Activated T-helper 9 cell treated with anti-CD3 and anti-CD28 coated beads, Interleukin-2, amount 50 U/mL, for 16 hours (primary cell): ENCODE data around the gene C11orf68.

Experiments used
- DNase-seq: peaks from one replicate; pipeline ENCODE4 v3.0.0-alpha.2; 2020; ENCODE audit warnings: low read depth

The C11orf68 gene

GRCh38 chr11:65944191-65944590, 25.3 kb upstream of the C11orf68 start:
- no peak for DNase-seq

DNA sequence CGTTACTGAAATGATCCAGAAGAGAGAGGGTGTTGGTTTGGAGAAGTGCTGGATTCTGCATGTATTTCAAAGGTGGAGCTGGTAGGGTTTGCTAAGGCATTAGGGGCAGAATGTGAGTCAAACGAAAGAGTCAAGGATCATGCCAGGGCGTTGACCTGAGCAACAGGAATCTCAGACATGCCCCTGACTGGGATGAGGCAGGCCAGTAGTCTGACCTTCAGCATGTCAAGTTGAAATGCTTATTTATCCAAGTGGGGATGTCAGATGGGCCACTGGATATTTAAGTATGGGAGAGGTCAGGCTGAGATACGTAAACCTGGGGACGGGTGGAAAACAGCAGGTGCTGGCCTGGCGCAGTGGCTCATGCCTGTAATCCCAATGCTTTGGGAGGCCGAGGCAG, 23.7 kb upstream of the C11orf68 start:
- DNase-seq, result no peak

DNA sequence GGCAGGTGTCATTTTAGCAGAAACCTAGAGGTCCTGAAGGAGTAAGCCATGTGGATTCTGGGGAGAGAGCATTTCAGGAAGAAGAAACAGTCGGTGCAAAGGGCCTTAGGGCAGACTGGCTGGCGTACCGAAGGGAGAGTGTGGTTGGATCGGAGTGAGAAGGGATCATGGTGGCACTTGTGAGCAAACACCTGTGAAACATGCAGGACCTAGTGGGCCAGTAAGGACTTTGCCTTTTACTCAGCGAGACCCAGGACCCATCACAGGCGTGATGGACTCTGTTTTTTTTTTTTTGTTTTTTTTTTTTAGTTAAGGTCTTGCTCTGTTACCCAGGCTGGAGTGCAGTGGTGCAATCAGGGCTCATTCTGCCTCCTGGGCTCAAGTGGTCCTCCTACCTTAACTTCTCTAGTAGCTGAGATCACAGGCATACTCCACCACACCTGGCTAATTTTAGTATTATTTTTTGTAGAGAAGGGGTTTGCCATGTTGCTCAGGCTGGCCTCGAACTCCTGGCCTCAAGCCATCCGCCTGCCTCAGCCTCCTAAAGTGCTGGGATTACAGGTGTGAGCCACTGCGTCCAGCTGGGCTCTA, 23.0 kb upstream of the C11orf68 start:
- no peak for DNase-seq

DNA sequence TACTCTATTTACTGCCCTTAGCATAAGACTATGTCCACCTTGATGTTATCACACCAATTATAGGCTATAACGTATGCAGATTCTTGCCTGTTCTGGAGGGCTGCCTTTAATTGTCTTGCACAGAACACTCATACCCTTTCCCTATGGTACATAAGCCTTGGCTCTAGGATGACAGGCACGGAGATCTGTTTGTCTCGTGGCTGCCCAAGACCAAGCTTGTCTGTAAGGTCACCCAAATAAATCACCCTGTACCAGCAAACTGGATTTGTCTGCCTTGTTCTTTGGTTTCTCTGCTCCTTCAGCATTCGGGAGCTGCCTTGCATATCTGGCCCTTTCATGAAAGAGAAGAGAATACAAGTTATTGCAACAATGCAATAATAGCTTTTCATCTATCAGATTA, 18.9 kb upstream of the C11orf68 start:
- no peak for DNase-seq

GRCh38 chr11:65934014-65934413, 15.2 kb upstream of the C11orf68 start:
- DNase-seq, result no peak

- DNase-seq, result no peak
These were observed 13.7 kb upstream of the C11orf68 start for GRCh38 chr11:65932558-65932919.

DNA sequence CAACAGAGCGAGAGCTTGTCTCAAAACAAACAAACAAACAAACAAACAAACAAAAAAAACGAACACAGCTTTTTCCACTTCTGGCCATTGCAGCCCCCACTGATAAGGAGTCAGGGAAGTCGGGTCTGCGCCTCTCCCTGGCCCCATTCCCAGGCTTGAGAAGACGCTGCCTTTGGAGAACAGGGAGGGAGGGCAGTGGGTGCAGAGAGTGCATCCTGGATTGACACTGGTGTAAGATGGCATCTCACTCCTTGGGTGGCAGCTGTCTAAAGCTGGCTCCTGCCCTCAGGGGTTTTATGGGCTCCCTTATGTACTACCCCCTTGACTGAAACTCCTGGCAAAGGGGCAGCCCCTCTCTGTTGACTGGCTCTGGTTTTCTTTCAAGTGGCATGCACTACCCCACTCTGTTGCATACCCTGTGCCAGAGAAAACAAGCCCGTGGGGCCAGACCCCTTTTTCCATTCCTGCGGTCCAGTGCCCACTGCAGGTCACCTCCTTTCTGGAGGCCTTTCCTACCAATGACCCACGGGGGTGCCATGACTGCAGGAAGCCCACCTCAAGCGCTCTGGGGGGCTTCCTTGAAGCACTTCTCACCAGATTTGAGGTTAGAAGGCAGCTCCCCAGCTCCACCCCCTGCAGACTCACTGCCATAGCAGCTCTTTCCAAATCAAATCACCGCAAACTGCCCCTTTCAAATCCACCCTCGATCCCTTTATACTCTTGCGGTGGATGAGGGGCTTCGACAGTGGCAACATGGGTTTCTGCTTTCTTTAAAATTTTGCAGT, 13.1 kb upstream of the C11orf68 start:
- no peak for DNase-seq

GRCh38 chr11:65928667-65929066, 9.8 kb upstream of the C11orf68 start:
- no peak for DNase-seq

DNA sequence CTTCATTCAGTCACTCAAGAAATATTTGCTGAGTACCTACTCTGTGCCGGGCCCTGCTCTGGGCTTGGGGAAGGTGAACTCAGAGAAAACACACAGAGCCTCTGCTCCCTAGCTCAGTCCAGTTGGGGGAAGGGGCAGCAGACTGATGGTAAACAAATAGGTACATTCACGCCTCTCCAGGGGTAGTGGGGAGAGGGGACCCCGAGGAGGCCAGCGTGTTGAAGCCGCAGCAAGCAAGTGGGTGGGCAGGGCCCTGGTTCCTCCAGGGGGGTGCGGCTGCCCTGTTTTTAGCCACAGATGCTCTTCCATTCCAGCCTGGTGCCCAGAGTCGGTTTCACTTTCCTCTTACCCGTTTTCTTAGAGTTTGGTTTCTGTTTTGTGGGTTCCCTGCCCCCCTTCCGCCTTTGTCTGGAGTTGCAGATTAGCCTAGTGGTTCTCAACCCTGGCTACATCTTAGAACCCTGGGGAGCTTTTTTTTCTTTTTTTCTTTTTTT, 9.1 kb upstream of the C11orf68 start:
- peak; percentile 57 for DNase-seq

- no peak for DNase-seq
These were observed 6.5 kb upstream of the C11orf68 start for GRCh38 chr11:65925397-65925796.

DNA sequence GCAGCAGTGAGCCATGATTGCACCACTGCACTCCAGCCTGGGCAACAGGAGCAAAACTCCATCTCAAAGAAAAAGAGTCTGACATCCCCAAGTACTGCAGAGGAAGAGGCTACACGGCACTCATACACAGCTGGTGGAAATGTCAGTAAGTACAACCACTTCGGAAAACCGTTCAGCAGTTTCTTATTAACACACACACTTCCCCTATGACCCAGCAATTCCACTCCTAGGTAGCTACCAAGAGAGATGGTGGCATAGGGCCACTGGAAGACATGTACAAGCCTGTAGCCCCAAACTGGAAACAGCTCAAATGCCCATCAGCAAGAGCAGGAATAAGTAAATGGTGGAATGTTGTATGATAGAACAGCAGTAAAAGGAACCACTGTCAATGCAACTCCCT, 3.7 kb upstream of the C11orf68 start:
- no peak for DNase-seq

DNA sequence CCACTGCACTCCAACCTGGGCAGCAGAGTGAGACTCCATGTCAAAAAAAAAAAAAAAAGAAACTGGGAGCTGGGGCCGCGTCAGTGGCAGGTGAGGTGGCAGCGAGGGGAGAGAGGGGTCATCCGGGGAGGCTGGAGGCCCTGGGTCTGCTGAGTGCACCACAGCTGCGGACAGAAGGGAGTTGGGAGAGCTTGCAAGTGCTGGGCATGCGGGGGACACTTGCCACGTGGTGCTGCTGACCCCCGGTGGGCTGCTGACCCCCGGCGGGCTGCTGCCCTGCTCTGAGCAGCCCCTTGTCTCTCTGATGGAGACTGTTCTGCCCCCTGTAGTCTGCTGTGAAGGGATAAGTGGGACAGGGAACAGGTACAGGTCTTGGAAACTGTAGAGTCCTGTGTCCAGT, 3.0 kb upstream of the C11orf68 start:
- DNase-seq, result no peak

DNA sequence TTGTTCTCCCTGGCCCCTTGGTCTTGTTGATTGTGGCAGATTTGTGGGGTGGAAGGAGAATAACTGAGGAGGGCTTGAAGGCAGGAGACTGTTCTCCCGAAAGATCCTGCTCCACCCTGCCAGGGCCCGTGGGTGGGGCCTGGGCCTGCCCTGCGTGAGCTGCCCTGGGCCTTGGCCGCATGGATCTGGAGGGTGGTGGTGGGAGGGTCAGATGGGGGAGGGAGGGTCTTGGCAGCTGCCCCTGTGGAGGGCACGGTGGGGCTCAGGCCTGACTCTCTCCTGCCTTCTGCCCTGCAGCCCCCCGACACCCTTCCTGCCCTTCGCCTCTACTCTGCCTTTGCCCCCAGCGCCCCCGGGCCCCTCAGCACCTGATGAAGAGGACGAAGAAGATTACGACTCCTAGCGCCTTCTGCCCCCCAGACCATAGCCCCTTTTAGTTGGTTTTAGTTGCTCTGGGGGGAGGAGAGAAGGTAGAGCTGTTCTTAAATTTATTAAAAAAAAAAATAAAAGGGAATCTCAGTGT, 2.2 kb upstream of the C11orf68 start:
- no peak for DNase-seq

DNA sequence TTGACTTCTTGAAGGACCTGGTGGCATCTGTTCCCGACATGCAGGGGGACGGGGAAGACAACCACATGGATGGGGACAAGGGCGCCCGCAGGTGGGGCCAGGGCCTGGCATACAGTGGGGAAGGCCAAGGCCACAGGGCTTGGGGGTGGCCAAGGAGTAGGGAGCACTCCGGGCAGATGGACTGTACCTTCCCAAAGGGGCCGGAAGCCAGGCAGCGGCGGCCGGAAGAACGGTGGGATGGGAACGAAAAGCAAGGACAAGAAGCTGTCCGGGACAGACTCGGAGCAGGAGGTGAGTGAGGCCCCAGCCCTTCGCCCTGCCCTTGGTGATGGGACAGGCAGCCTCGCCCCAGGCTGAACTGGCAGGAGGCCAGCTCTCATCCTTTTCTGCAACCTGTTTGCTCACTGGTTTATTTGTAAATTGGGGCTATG, 1.5 kb upstream of the C11orf68 start:
- DNase-seq, result no peak

DNA sequence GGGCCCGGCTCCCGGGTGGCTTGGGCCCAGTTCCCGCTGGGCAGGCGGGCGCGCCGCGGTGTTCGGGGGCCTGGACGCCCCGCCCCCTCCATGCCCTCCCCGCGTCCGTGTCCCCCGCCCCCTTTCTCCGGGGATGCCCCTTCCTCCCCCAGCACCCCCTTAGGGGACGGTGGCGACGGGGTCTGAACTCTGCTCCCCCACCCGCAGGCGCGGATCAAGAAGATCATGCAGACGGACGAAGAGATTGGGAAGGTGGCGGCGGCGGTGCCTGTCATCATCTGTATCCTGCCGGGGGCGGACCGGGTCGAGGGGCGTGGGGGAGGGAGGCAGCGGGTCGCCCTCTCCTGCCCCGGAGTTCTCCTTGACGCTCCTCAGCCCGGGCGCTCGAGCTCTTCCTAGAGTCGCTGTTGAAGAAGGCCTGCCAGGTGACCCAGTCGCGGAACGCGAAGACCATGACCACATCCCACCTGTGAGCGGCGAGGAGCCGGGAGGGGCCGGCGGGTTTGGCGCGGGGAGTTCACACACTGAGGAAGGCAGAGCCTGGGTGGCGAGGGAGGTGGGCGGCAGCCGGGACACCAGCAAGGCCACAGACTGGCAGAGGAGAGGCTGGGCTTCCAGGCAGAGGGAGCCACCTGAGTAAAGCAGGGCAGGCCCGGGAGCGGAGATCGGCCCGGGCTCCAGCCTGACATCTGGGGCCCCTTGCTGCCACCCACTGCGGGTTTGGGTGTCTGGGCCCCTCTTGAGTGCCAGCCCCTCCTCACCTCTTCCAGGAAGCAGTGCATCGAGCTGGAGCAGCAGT, 910 bp upstream of the C11orf68 start:
- peak; percentile 57 for DNase-seq

DNA sequence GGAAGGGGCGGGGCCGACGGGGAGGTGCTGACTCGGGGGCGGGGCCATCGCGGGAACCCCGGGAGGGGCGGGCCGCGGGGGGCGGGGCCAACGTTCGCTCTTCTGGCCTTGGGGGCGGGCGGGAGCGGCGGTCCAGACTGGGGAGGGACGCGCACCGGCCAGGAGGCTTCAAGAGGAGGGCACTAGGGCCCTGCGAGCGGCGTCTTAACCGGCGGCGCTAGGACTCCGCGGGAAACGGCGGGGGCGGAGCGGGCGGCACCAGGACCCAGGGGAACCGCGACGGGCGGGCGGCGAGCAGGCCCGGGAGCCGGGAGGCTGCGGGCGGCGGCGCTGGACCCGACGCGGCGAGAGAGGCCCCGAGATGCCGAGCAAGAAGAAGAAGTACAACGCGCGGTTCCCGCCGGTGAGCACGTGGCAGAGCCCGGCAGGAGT, 295 bp upstream of the C11orf68 start, which contains the start of gene DRAP1:
TSS of gene DRAP1 (plus strand) at position 286 of the 432 bp plus-strand sequence. CDS start at position 362, 76 bp downstream.
- DNase-seq, result peak; percentile 99

- DNase-seq, result no peak
These were observed 1.2 kb downstream of the C11orf68 start for GRCh38 chr11:65917434-65918210.

DNA sequence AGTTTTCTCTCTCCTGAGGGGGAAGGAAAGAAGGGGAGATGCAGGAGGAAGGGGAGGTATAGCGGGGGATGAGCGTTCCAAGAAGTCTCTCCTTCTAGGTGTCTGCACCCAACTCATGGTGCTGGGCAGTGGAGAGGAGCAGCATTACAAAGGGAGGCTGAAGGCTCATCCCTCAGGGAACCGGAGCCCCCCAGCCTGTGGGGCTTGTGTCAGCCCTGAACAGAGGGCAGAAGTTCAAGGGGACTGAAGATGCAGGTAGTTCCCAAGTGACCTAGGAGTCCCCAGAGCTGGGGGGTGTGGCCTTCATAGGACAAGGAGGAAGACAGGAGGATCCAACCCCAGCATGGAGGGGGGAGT, 1.8 kb downstream of the C11orf68 start:
- DNase-seq, result no peak

DNA sequence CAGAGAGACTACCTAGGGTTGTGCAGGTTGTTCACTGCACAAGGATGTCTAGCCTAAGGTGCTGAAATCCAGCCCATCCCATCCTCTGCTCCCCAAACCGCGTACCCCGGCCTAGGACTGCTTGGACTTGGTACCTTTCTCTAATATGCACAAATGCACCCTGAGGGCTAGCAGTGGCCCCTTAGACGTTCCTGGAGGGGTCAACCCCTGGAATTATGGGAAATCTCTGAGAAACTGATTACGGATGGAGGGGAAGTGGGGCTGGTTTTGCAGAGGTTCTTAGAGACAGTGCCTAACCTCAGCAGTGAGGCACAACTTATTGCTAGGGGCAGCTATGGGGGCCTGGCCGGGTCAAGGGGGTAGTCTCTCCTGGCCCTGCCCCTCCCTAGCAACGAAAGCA, 2.5 kb downstream of the C11orf68 start:
- no peak for DNase-seq

DNA sequence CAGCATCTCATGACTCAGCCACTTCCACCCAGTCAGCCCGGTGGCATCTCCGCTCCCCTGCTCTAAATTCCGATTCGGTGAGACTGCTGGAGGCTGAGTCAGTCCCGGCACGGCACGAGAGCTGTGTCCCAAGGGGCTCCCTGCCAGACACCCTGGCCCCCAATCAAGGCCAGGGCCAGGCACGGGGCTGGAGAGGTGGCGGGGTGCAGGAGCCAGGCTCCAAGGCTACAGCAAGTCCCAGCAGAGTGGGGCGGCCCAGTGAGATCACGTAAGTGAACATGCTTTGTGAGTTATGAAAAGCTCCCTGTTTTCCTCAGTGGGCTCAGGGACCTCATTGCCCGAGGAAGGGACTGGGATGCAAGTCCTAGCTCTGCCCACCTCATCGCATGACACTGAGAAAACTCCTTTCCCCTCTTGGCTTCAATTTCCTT, 3.0 kb downstream of the C11orf68 start:
- no peak for DNase-seq

GRCh38 chr11:65915101-65915820, 3.6 kb downstream of the C11orf68 start:
- DNase-seq, result no peak
